BLaER1 (cell line): Measurements from ENCODE around the gene ANKRD22.

Experiments
- H3K27ac ChIP-seq: shearing (Covaris generic); formaldehyde crosslinking; 2 replicates; pipeline ENCODE4 v1.8.1; 2022
- H3K27me3 ChIP-seq: shearing (Covaris generic); formaldehyde crosslinking; 2 replicates; pipeline ENCODE4 v1.8.1; 2022
- H3K36me3 ChIP-seq: shearing (Covaris generic); formaldehyde crosslinking; 2 replicates; pipeline ENCODE4 v1.8.1; 2022
- H3K4me1 ChIP-seq: shearing (Covaris generic); formaldehyde crosslinking; 2 replicates; pipeline ENCODE4 v1.8.1; 2022
- H3K4me2 ChIP-seq: shearing (Covaris generic); formaldehyde crosslinking; 2 replicates; pipeline ENCODE4 v1.8.1; 2022
- H3K4me3 ChIP-seq: shearing (Covaris generic); formaldehyde crosslinking; 2 replicates; pipeline ENCODE4 v1.8.1; 2022
- H3K9ac ChIP-seq: shearing (Covaris generic); formaldehyde crosslinking; 2 replicates; pipeline ENCODE4 v1.8.1; 2022
- H3K9me3 ChIP-seq: shearing (Covaris generic); formaldehyde crosslinking; 2 replicates; pipeline ENCODE4 v1.8.1; 2022
- H4K20me1 ChIP-seq: shearing (Covaris generic); formaldehyde crosslinking; 2 replicates; pipeline ENCODE4 v1.8.1; 2022
- Cebpa-rat ChIP-seq: shearing (Covaris generic); IDR thresholded peaks from 2 replicates; pipeline ENCODE4 v1.8.1; 2022

Gene ANKRD22

DNA sequence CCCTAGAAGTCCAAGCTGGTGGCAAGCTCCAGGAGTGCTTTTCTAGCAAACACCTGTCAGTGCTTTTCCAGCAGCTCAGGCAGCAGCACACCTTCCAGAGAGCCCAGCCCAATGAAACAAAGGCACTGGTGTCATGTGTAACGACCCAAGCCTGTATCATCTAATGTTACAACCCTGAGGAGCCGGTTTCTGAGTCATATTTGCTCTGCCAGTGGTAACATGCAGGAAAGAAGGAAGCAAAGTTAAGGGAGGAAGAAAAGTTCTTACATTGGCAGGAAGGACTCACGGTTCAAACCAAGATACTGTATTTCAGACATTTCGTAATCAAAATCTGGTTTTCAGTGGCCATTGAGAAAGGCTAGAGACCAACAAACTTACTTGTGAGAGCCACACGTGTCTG lies at the start of gene ANKRD22:
Gene ANKRD22 (minus strand): TSS at position 139 of the 400 bp plus-strand sequence. CDS start 237 bp downstream, outside the sequence.
- Histone ChIP-seq H3K9me3 (no peaks in the 10 kb centered on the region), H3K27ac (no peak within 1 kb of the TSS), H4K20me1 (no peaks in the 10 kb centered on the region), H3K36me3 (no peaks in the 10 kb centered on the region), H3K4me2 (no peak within 1 kb of the TSS), H3K27me3 (no peaks in the 10 kb centered on the region), H3K4me3 (no peak within 1 kb of the TSS), H3K9ac (no peak within 1 kb of the TSS), H3K4me1 (no peaks in the 10 kb centered on the region)
- TF ChIP-seq Cebpa-rat = no peak

DNA sequence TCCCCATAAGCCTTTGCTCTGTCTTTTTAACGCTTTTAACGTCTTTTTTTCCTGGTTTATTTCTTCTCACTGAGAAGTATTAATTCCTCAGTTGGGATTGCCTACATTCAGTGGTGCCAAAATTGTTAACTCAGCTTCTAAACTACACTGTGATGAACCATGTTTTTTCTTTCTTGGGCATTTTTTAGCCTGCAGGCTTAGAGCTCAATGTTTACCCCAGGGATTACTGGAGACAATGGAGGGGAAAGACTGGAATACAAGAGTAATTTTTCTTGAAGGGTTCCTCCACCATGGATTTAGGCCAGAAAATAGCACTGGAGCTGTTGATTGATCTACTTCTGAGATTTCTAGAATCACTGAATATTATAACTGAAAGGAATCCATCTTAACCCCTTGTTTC lies 48.2 kb upstream of the ANKRD22 start:
- H3K4me2 ChIP-seq = no peak overlapping the region
- no peak overlapping the region for H3K9ac ChIP-seq
- no peaks in the 10 kb centered on the region for H4K20me1 ChIP-seq
- H3K4me3 ChIP-seq = no peak overlapping the region
- no peak overlapping the region for H3K27ac ChIP-seq
- H3K27me3 ChIP-seq = no peaks in the 10 kb centered on the region
- H3K4me1 ChIP-seq = peaks cover 5% of the 10 kb centered on the region; the same call in 1 of the 2 replicates
- H3K36me3 ChIP-seq = peaks cover 20% of the 10 kb centered on the region
- TF ChIP-seq Cebpa-rat = no peak
- H3K9me3 ChIP-seq = no peaks in the 10 kb centered on the region

DNA sequence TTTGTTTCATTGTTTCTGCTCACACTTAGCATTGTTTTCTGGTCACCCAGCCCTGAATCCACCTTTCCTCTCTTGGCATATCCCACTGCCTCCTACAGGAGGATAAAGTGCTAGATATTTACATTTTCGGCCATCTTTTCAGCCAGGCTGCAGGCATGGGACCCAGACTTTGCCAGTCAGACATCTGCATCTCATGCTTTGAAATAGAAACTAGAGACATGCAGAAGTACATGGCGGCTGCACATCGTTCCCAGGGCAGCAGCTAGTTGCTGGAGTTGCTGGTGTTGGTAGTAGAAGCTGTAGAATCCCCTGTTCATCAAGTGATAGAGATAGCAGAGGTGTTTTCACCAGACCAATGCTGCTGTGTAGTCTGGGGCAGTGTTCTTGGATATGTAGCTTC lies 47.1 kb upstream of the ANKRD22 start:
- no peak for TF ChIP-seq Cebpa-rat
- Histone ChIP-seq H3K4me3 (no peak overlapping the region), H3K36me3 (peaks cover 13% of the 10 kb centered on the region), H3K27me3 (no peaks in the 10 kb centered on the region), H4K20me1 (no peaks in the 10 kb centered on the region), H3K4me1 (peaks cover 5% of the 10 kb centered on the region; the same call in 1 of the 2 replicates), H3K9me3 (no peaks in the 10 kb centered on the region), H3K27ac (no peak overlapping the region), H3K4me2 (no peak overlapping the region), H3K9ac (no peak overlapping the region)

- no peak for TF ChIP-seq Cebpa-rat
- no peak overlapping the region for H3K27ac ChIP-seq
- no peak overlapping the region for H3K4me2 ChIP-seq
- no peaks in the 10 kb centered on the region for H3K9me3 ChIP-seq
- H3K9ac ChIP-seq = no peak overlapping the region
- H3K27me3 ChIP-seq = no peaks in the 10 kb centered on the region
- H3K4me3 ChIP-seq = no peak overlapping the region
- H4K20me1 ChIP-seq = no peaks in the 10 kb centered on the region
- peaks cover 5% of the 10 kb centered on the region; the same call in 1 of the 2 replicates for H3K4me1 ChIP-seq
- H3K36me3 ChIP-seq = peaks cover 3% of the 10 kb centered on the region
Observed at GRCh38 chr10:88896994-88897853, 45.6 kb upstream of the ANKRD22 start.

- no peak overlapping the region for H3K27ac ChIP-seq
- peaks cover 5% of the 10 kb centered on the region; the same call in 1 of the 2 replicates for H3K4me1 ChIP-seq
- H3K27me3 ChIP-seq = no peaks in the 10 kb centered on the region
- H3K9ac ChIP-seq = no peak overlapping the region
- H4K20me1 ChIP-seq = no peaks in the 10 kb centered on the region
- no peak overlapping the region for H3K4me3 ChIP-seq
- TF ChIP-seq Cebpa-rat = no peak
- no peaks in the 10 kb centered on the region for H3K36me3 ChIP-seq
- no peak overlapping the region for H3K4me2 ChIP-seq
- no peaks in the 10 kb centered on the region for H3K9me3 ChIP-seq
Observed at GRCh38 chr10:88896372-88896993, 44.8 kb upstream of the ANKRD22 start.

- Histone ChIP-seq H3K4me3 (no peak overlapping the region), H3K9me3 (no peaks in the 10 kb centered on the region), H3K27me3 (no peaks in the 10 kb centered on the region), H3K9ac (no peak overlapping the region), H3K36me3 (no peaks in the 10 kb centered on the region), H3K27ac (no peak overlapping the region), H3K4me2 (no peak overlapping the region), H3K4me1 (no peaks in the 10 kb centered on the region), H4K20me1 (no peaks in the 10 kb centered on the region)
- TF ChIP-seq Cebpa-rat = no peak
Observed at GRCh38 chr10:88895250-88895649, 43.6 kb upstream of the ANKRD22 start.

- Histone ChIP-seq H3K27ac (no peak overlapping the region), H3K27me3 (no peaks in the 10 kb centered on the region), H3K36me3 (no peaks in the 10 kb centered on the region), H4K20me1 (no peaks in the 10 kb centered on the region), H3K4me1 (no peaks in the 10 kb centered on the region), H3K4me2 (no peak overlapping the region), H3K4me3 (no peak overlapping the region), H3K9ac (no peak overlapping the region), H3K9me3 (no peaks in the 10 kb centered on the region)
- no peak for TF ChIP-seq Cebpa-rat
Observed at GRCh38 chr10:88893611-88894010, 42.0 kb upstream of the ANKRD22 start.

DNA sequence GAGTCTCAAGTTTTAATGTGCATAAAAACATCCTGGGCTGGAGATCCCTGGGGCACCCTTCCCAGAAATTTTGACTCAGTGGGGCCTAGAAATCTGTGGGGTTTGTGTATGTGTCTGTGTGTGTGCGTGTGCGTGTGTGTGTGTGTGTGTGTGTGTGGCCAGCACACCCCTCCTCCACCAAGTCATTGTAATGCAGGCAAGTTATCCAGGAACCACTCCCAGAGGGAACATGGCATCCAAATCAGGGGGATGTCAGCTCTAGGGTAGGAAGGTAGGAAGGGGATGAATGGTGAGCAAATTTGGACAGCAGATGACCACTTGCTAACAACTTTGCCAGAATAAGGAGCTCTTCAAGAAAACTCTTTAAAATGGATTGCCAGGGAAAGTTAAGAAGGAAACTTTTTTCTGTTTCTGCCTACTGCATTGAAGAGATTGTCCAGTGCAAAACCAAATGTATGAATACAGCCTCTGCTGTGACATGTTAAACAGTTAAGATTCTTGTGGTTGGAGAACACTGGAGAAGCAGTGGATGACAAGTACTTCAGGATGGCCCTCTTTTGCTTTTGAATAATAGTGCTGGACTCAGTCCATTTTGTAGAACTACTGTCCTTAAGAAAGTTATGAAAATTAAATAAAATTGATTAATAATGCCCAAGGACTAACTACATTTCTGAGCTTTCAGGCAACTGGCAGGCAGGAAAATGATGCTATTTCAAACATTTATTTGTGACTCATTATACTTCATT lies 40.8 kb upstream of the ANKRD22 start:
- no peak overlapping the region for H3K4me2 ChIP-seq
- no peaks in the 10 kb centered on the region for H4K20me1 ChIP-seq
- no peak for TF ChIP-seq Cebpa-rat
- H3K27ac ChIP-seq = no peak overlapping the region
- no peaks in the 10 kb centered on the region for H3K27me3 ChIP-seq
- peaks cover 5% of the 10 kb centered on the region; the same call in 1 of the 2 replicates for H3K4me1 ChIP-seq
- H3K9me3 ChIP-seq = no peaks in the 10 kb centered on the region
- no peaks in the 10 kb centered on the region for H3K36me3 ChIP-seq
- H3K4me3 ChIP-seq = no peak overlapping the region
- no peak overlapping the region for H3K9ac ChIP-seq

- no peaks in the 10 kb centered on the region for H3K36me3 ChIP-seq
- no peaks in the 10 kb centered on the region for H4K20me1 ChIP-seq
- H3K9ac ChIP-seq = no peak overlapping the region
- peaks cover 7% of the 10 kb centered on the region; the same call in 1 of the 2 replicates for H3K4me1 ChIP-seq
- no peak overlapping the region for H3K4me3 ChIP-seq
- TF ChIP-seq Cebpa-rat = no peak
- no peaks in the 10 kb centered on the region for H3K27me3 ChIP-seq
- no peak overlapping the region for H3K4me2 ChIP-seq
- no peaks in the 10 kb centered on the region for H3K9me3 ChIP-seq
- no peak overlapping the region for H3K27ac ChIP-seq
Observed at GRCh38 chr10:88890681-88891381, 39.2 kb upstream of the ANKRD22 start.
